Prostate gland (tissue), 2 donors: Measurements from ENCODE around the gene GPC5.

ENCODE experiments used
- CTCF ChIP-seq, 4 experiments: fragments of 200-600 bp in 2 of 4; fragments of 450-650 bp in 2 of 4; sonication (generic) in 2 of 4; IDR thresholded peaks; 1 replicate in 3 of 4; 2 replicates in 1 of 4; pipeline ENCODE4 v1.5.1; 2016 to 2019; ENCODE audit warnings: antibody characterized with exemption in 4 of 4, mild to moderate bottlenecking in 2 of 4, moderate library complexity in 2 of 4
- POLR2A ChIP-seq: fragments of 450-650 bp; IDR thresholded peaks from one replicate; pipeline ENCODE4 v1.6.1; 2016; ENCODE audit warnings: antibody characterized with exemption, mild to moderate bottlenecking
- POLR2AphosphoS5 ChIP-seq: sonication (generic); formaldehyde crosslinking; IDR thresholded peaks from one replicate; pipeline ENCODE4 v1.6.1; 2017; ENCODE audit warnings: antibody characterized with exemption

- TF ChIP-seq CTCF (IDR thresholded peaks at IDR 0.05) (no peak), POLR2AphosphoS5 (no peak), POLR2A (no peak)
Observed at GRCh38 chr13:91655731-91656130, 257.3 kb downstream of the GPC5 start.
